H9 (cell line): ENCODE results near the gene PLA2R1. TPM values are rescaled to one million over a fixed set of nuclear protein-coding genes. Genes with fewer than 3 reads are reported as not detected.

Experiments used
- DNase-seq: peaks from one replicate; pipeline ENCODE4 v3.0.0-alpha.2; 2017
- H2AFZ ChIP-seq: one replicate; pipeline ENCODE4 v1.6.1; 2013; ENCODE audit warnings: mild to moderate bottlenecking, low read length, control low read depth, moderate library complexity
- H2AK5ac ChIP-seq: 2 replicates; pipeline ENCODE4 v1.6.1; 2013; ENCODE audit warnings: low read length, control low read depth, mixed read lengths; ENCODE audit not compliant: insufficient read length
- H2BK120ac ChIP-seq: one replicate; pipeline ENCODE4 v1.6.1; 2013; ENCODE audit warnings: low read depth, mild to moderate bottlenecking, low read length, control low read depth, inconsistent platforms; ENCODE audit not compliant: poor library complexity, severe bottlenecking
- H2BK12ac ChIP-seq: 2 replicates; pipeline ENCODE4 v1.6.1; 2013; ENCODE audit warnings: low read length, control low read depth, mixed read lengths, low read depth; ENCODE audit not compliant: insufficient read length
- H2BK15ac ChIP-seq: 2 replicates; pipeline ENCODE4 v1.6.1; 2013; ENCODE audit warnings: low read depth, low read length, control low read depth
- H2BK20ac ChIP-seq: one replicate; pipeline ENCODE4 v1.6.1; 2013; ENCODE audit warnings: low read depth, mild to moderate bottlenecking, low read length, control low read depth, inconsistent platforms; ENCODE audit not compliant: poor library complexity, severe bottlenecking
- H2BK5ac ChIP-seq: 2 replicates; pipeline ENCODE4 v1.6.1; 2013; ENCODE audit warnings: low read length, control low read depth, mixed read lengths; ENCODE audit not compliant: insufficient read length
- H3K14ac ChIP-seq: 2 replicates; pipeline ENCODE4 v1.6.1; 2013; ENCODE audit warnings: low read length, control low read depth; ENCODE audit not compliant: insufficient read depth
- H3K18ac ChIP-seq: 2 replicates; pipeline ENCODE4 v1.6.1; 2013; ENCODE audit warnings: low read depth, mild to moderate bottlenecking, mixed read lengths, low read length, control low read depth; ENCODE audit not compliant: insufficient read length
- H3K23ac ChIP-seq: 2 replicates; pipeline ENCODE4 v1.6.1; 2013; ENCODE audit warnings: low read length, control low read depth, mixed read lengths, low read depth; ENCODE audit not compliant: insufficient read length
- H3K23me2 ChIP-seq: 2 replicates; pipeline ENCODE4 v1.6.1; 2013; ENCODE audit warnings: low read depth, mild to moderate bottlenecking, mixed read lengths, low read length, control low read depth; ENCODE audit not compliant: insufficient read length, poor library complexity, severe bottlenecking
- H3K27ac ChIP-seq: 2 replicates; pipeline ENCODE4 v1.5.1; 2013; ENCODE audit warnings: low read length, control low read depth, mixed read lengths, low read depth; ENCODE audit not compliant: insufficient read length
- H3K27me3 ChIP-seq: 2 replicates; pipeline ENCODE4 v1.6.1; 2013; ENCODE audit warnings: low read length, control low read depth, inconsistent platforms; ENCODE audit not compliant: insufficient read depth
- H3K4ac ChIP-seq: 2 replicates; pipeline ENCODE4 v1.6.1; 2013; ENCODE audit warnings: low read depth, mild to moderate bottlenecking, control low read depth, inconsistent platforms, low read length, moderate library complexity
- H3K4me1 ChIP-seq: 2 replicates; pipeline ENCODE4 v1.6.1; 2013; ENCODE audit warnings: low read length, control low read depth, inconsistent platforms; ENCODE audit not compliant: insufficient read depth
- H3K4me2 ChIP-seq: 2 replicates; pipeline ENCODE4 v1.6.1; 2013; ENCODE audit warnings: low read length, control low read depth, mixed read lengths; ENCODE audit not compliant: insufficient read length, insufficient read depth
- H3K56ac ChIP-seq: 2 replicates; pipeline ENCODE4 v1.6.1; 2013; ENCODE audit warnings: low read depth, mild to moderate bottlenecking, mixed read lengths, low read length, control low read depth; ENCODE audit not compliant: insufficient read length
- H3K79me1 ChIP-seq: 2 replicates; pipeline ENCODE4 v1.6.1; 2013; ENCODE audit warnings: low read depth, mild to moderate bottlenecking, moderate library complexity, low read length, control low read depth, inconsistent platforms; ENCODE audit not compliant: insufficient read depth, poor library complexity, severe bottlenecking
- H3K79me2 ChIP-seq: 2 replicates; pipeline ENCODE4 v1.6.1; 2013; ENCODE audit warnings: low read length, control low read depth, inconsistent platforms; ENCODE audit not compliant: insufficient read depth
- H3K9ac ChIP-seq: 2 replicates; pipeline ENCODE4 v1.6.1; 2013; ENCODE audit warnings: low read length, control low read depth, mixed read lengths; ENCODE audit not compliant: insufficient read length; ENCODE audit errors: extremely low read depth
- H3K9me3 ChIP-seq: one replicate; pipeline ENCODE4 v1.6.1; 2013; ENCODE audit warnings: low read depth, low read length, inconsistent platforms; ENCODE audit not compliant: control insufficient read depth
- H3T11ph ChIP-seq: one replicate; pipeline ENCODE4 v1.6.1; 2013; ENCODE audit warnings: mild to moderate bottlenecking, low read length, control low read depth, inconsistent platforms
- H4K20me1 ChIP-seq: one replicate; pipeline ENCODE4 v1.6.1; 2013; ENCODE audit not compliant: control insufficient read depth, insufficient read length, insufficient read depth
- H4K5ac ChIP-seq: 2 replicates; pipeline ENCODE4 v1.6.1; 2013; ENCODE audit warnings: low read depth, mild to moderate bottlenecking, mixed read lengths, low read length, control low read depth; ENCODE audit not compliant: insufficient read length
- H4K8ac ChIP-seq: replicated peaks from 2 replicates; pipeline ENCODE4 v1.6.1; 2013; ENCODE audit warnings: low read length, control low read depth, mixed read lengths, low read depth; ENCODE audit not compliant: insufficient read length
- H4K91ac ChIP-seq: 2 replicates; pipeline ENCODE4 v1.6.1; 2013; ENCODE audit warnings: low read depth, mild to moderate bottlenecking, moderate library complexity, mixed read lengths, low read length, control low read depth; ENCODE audit not compliant: insufficient read length
- H3K27ac Mint-ChIP-seq, 3 experiments: 2 replicates in 2 of 3; 3 replicates in 1 of 3; pipeline ENCODE4 v1.8.0; 2020 to 2021; ENCODE audit warnings: mixed read lengths in 3 of 3, mild to moderate bottlenecking in 1 of 3, moderate library complexity in 1 of 3
- H3K27me3 Mint-ChIP-seq: 2 replicates; pipeline ENCODE4 v1.8.0; 2021; ENCODE audit warnings: low read depth, mild to moderate bottlenecking, moderate library complexity, mixed read lengths
- H3K36me3 Mint-ChIP-seq, 3 experiments: 2 replicates in 2 of 3; 3 replicates in 1 of 3; pipeline ENCODE4 v1.8.0; 2020 to 2021; ENCODE audit warnings: low read depth in 3 of 3, mixed read lengths in 3 of 3; ENCODE audit not compliant: insufficient read depth in 1 of 3
- H3K4me1 Mint-ChIP-seq, 2 experiments: 2 replicates each; pipeline ENCODE4 v1.8.0; 2020; ENCODE audit warnings: mixed read lengths in 2 of 2
- H3K4me3 Mint-ChIP-seq, 2 experiments: 2 replicates in 1 of 2; 3 replicates in 1 of 2; pipeline ENCODE4 v1.8.0; 2020 to 2021; ENCODE audit warnings: mild to moderate bottlenecking in 2 of 2, mixed read lengths in 2 of 2, moderate library complexity in 1 of 2
- H3K9me3 Mint-ChIP-seq, 2 experiments: 2 replicates in 1 of 2; 3 replicates in 1 of 2; pipeline ENCODE4 v1.8.0; 2020; ENCODE audit warnings: mild to moderate bottlenecking in 2 of 2, mixed read lengths in 2 of 2, moderate library complexity in 1 of 2
- WGBS: extraction: QIAGEN DNeasy Blood & Tissue Kit; methylation state at CpG from one replicate; pipeline ENCODE4 v1.1.7; 2013; ENCODE audit warnings: missing lambda C conversion rate, low lambda C conversion rate, mixed read lengths; ENCODE audit not compliant: insufficient read length; ENCODE audit errors: extremely low coverage; 5-methylcytosine and 5-hydroxymethylcytosine counted together
- total RNA-seq: library from RNA; stranded (reverse); gene quantifications from 2 replicates; pipeline ENCODE4 v1.2.1, GENCODE V29; 2021
- TF ChIP-seq, protein P1 (sequence below): fragments of 200-600 bp; sonication (generic); conservative IDR thresholded peaks from 3 replicates; pipeline ENCODE4 v1.8.0; 2021; ENCODE audit warnings: antibody characterized with exemption, mild to moderate bottlenecking

PLA2R1 gene
- total RNA-seq, 1 experiment from 2014 or later: 0.83 TPM

DNA sequence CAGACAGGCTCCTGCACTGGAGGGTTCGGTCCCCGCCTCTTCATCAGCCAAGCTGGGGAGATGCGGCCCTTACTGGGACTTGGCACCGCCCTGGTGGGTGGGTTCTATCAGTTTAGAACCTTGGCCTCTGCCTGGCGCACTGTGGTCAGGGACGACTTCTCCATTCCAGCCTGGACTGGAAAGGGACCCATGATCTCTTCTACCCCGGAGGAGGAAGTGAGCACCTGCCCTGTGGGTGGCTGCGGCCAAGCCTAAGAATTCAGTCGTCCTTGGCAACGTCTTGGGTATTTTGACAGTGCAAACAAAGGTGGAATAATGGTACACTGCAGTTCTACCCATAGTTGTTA is 157.5 kb downstream of the PLA2R1 start:
- H4K91ac ChIP-seq: no peak overlapping the region
- H3K4ac ChIP-seq: no peak overlapping the region
- no peak overlapping the region for H3K56ac ChIP-seq
- no peak overlapping the region for H2BK120ac ChIP-seq
- no peak overlapping the region for H3K9ac ChIP-seq
- H2BK12ac ChIP-seq: no peak overlapping the region
- H3K27ac Mint-ChIP-seq: no peak overlapping the region; a peak in 1 of 7 replicates
- H2AFZ ChIP-seq: no peak overlapping the region
- H4K20me1 ChIP-seq: no peaks in the 10 kb centered on the region
- no peak overlapping the region for H4K8ac ChIP-seq
- TF ChIP-seq, protein P1, sequence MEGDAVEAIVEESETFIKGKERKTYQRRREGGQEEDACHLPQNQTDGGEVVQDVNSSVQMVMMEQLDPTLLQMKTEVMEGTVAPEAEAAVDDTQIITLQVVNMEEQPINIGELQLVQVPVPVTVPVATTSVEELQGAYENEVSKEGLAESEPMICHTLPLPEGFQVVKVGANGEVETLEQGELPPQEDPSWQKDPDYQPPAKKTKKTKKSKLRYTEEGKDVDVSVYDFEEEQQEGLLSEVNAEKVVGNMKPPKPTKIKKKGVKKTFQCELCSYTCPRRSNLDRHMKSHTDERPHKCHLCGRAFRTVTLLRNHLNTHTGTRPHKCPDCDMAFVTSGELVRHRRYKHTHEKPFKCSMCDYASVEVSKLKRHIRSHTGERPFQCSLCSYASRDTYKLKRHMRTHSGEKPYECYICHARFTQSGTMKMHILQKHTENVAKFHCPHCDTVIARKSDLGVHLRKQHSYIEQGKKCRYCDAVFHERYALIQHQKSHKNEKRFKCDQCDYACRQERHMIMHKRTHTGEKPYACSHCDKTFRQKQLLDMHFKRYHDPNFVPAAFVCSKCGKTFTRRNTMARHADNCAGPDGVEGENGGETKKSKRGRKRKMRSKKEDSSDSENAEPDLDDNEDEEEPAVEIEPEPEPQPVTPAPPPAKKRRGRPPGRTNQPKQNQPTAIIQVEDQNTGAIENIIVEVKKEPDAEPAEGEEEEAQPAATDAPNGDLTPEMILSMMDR: no peak
- no CpG with 5 or more reads among the region's 10 CpGs for WGBS
- no peak overlapping the region for H3K14ac ChIP-seq
- H3K23me2 ChIP-seq: peaks cover 7% of the 10 kb centered on the region
- no peak overlapping the region for H2AK5ac ChIP-seq
- no peak overlapping the region for H2BK15ac ChIP-seq
- no peaks in the 10 kb centered on the region; the same call in 1 of the 2 replicates for H3K27me3 ChIP-seq
- H3K18ac ChIP-seq: no peak overlapping the region
- H3K27ac ChIP-seq: no peak overlapping the region
- H3K4me1 ChIP-seq: no peaks in the 10 kb centered on the region
- peak overlapping the region; percentile 47 for H3K4me2 ChIP-seq
- peaks cover 6 to 7% of the 10 kb centered on the region in 2 experiments; a peak in 2 of 4 replicates for H3K4me1 Mint-ChIP-seq
- H3K27me3 Mint-ChIP-seq: peaks cover 56% of the 10 kb centered on the region
- H3K4me3 Mint-ChIP-seq: peak overlapping the region; percentile 77 to 84
- no peak for DNase-seq
- H3K79me1 ChIP-seq: no peaks in the 10 kb centered on the region
- H3K36me3 Mint-ChIP-seq: no peaks in the 10 kb centered on the region
- H3K9me3 Mint-ChIP-seq: no peaks in the 10 kb centered on the region
- H4K5ac ChIP-seq: no peak overlapping the region
- no peaks in the 10 kb centered on the region for H3K79me2 ChIP-seq
- no peak overlapping the region for H3K23ac ChIP-seq
- no peaks in the 10 kb centered on the region for H3K9me3 ChIP-seq
- no peak overlapping the region for H3T11ph ChIP-seq
- no peak overlapping the region for H2BK5ac ChIP-seq
- H2BK20ac ChIP-seq: no peak overlapping the region
